ENCODE measurements around the gene GTF2IRD2. TPM values are rescaled to one million over a fixed set of nuclear protein-coding genes. Genes with fewer than 3 reads are reported as not detected.

The GTF2IRD2 gene
- total RNA-seq, 1 donor from 2014 or later, result 5.3 TPM

Other genes starting within 250 kb of the GTF2IRD2 start
- gene GTF2I, start 193.9 kb downstream of the GTF2IRD2 start, total RNA-seq, result 162 and 168 TPM in 2 replicates
- gene NCF1, start 77.6 kb downstream of the GTF2IRD2 start, total RNA-seq, result not detected in 2 replicates
- 16.5 and 21.3 TPM in 2 replicates for gene CASTOR2, start 113.1 kb upstream of the GTF2IRD2 start, total RNA-seq
- gene RCC1L, start 222.2 kb upstream of the GTF2IRD2 start, total RNA-seq, result 31.8 and 33.0 TPM in 2 replicates
- 11.0 and 13.0 TPM in 2 replicates for gene GTF2IRD2B, start 241.0 kb upstream of the GTF2IRD2 start, total RNA-seq

Measured in astrocyte (in vitro differentiated cells and primary cell).